Activated T-cell treated with anti-CD3 and anti-CD28 coated beads, Interleukin-2, amount 50 U/mL, for 72 hours (primary cell): Measurements from ENCODE around the gene KDF1. TPM values are rescaled to one million over a fixed set of nuclear protein-coding genes. Genes with fewer than 3 reads are reported as not detected.

Source experiments
- ATAC-seq, 2 donors: fragments of 150-1000 bp; cut with Tn5 transposase; replicated peaks in 1 of 2; 2 replicates each; pipeline ENCODE4 v1.10.0; 2021; ENCODE audit warnings: moderate library complexity in 2 of 2, mild to moderate bottlenecking in 1 of 2
- DNase-seq, 2 donors: peaks; one replicate each; pipeline ENCODE4 v3.0.0; 2021 to 2022; ENCODE audit warnings: mixed read lengths in 1 of 2
- H3K27ac Mint-ChIP-seq: one replicate; pipeline ENCODE4 v1.8.0; 2022; ENCODE audit warnings: mild to moderate bottlenecking, moderate library complexity, mixed read lengths
- H3K27me3 Mint-ChIP-seq: one replicate; pipeline ENCODE4 v1.8.0; 2022; ENCODE audit warnings: low read depth, mixed read lengths
- H3K36me3 Mint-ChIP-seq, 2 donors: one replicate each; pipeline ENCODE4 v1.8.0; 2022; ENCODE audit warnings: mixed read lengths in 2 of 2, mild to moderate bottlenecking in 1 of 2; ENCODE audit not compliant: insufficient read depth in 2 of 2
- H3K4me1 Mint-ChIP-seq: one replicate; pipeline ENCODE4 v1.8.0; 2022; ENCODE audit warnings: low read depth, mixed read lengths
- H3K4me3 Mint-ChIP-seq, 2 donors: one replicate each; pipeline ENCODE4 v1.8.0; 2022; ENCODE audit warnings: mild to moderate bottlenecking in 2 of 2, mixed read lengths in 2 of 2, moderate library complexity in 2 of 2
- H3K9me3 Mint-ChIP-seq, 2 donors: one replicate each; pipeline ENCODE4 v1.8.0; 2022; ENCODE audit warnings: mixed read lengths in 2 of 2
- total RNA-seq, 2 donors: library from RNA; stranded (reverse); gene quantifications; one replicate each; pipeline ENCODE4 v1.2.3, GENCODE V29; 2022

The KDF1 gene
- total RNA-seq, 2 donors from 2014 or later, result 1.1 TPM

- no peak overlapping the region for H3K4me3 Mint-ChIP-seq
- H3K9me3 Mint-ChIP-seq, result no peaks in the 10 kb centered on the region
- no peak for ATAC-seq
- H3K36me3 Mint-ChIP-seq, result peaks cover 8 to 24% of the 10 kb centered on the region in 2 donors
- H3K4me1 Mint-ChIP-seq, result no peaks in the 10 kb centered on the region
- DNase-seq, result no peak
- no peaks in the 10 kb centered on the region for H3K27me3 Mint-ChIP-seq
- peak overlapping the region; percentile 8 for H3K27ac Mint-ChIP-seq
Observed at GRCh38 chr1:26942656-26943055, 17.6 kb downstream of the KDF1 start.

GRCh38 chr1:26941311-26941710, 19.0 kb downstream of the KDF1 start:
- DNase-seq, result no peak
- Mint-ChIP-seq H3K4me3 (no peak overlapping the region), H3K27ac (no peak overlapping the region), H3K27me3 (no peaks in the 10 kb centered on the region), H3K36me3 (peaks cover 8 to 22% of the 10 kb centered on the region in 2 donors), H3K9me3 (no peaks in the 10 kb centered on the region), H3K4me1 (no peaks in the 10 kb centered on the region)
- no peak for ATAC-seq

- Mint-ChIP-seq H3K9me3 (no peaks in the 10 kb centered on the region), H3K4me1 (no peaks in the 10 kb centered on the region), H3K27me3 (no peaks in the 10 kb centered on the region), H3K27ac (no peak overlapping the region), H3K36me3 (peaks cover 2 to 16% of the 10 kb centered on the region in 2 donors), H3K4me3 (no peak overlapping the region)
- no peak for ATAC-seq
- no peak for DNase-seq
Observed at GRCh38 chr1:26938659-26939025, 21.6 kb downstream of the KDF1 start.

GRCh38 chr1:26938004-26938658, 22.1 kb downstream of the KDF1 start:
- H3K36me3 Mint-ChIP-seq, result peaks cover 2 to 15% of the 10 kb centered on the region in 2 donors
- no peak for DNase-seq
- H3K27ac Mint-ChIP-seq, result no peak overlapping the region
- H3K4me1 Mint-ChIP-seq, result no peaks in the 10 kb centered on the region
- no peaks in the 10 kb centered on the region for H3K9me3 Mint-ChIP-seq
- no peak overlapping the region for H3K4me3 Mint-ChIP-seq
- H3K27me3 Mint-ChIP-seq, result no peaks in the 10 kb centered on the region
- no peak for ATAC-seq

- peaks cover 0 to 15% of the 10 kb centered on the region in 2 donors for H3K36me3 Mint-ChIP-seq
- no peak for ATAC-seq
- no peak overlapping the region for H3K4me3 Mint-ChIP-seq
- H3K4me1 Mint-ChIP-seq, result no peaks in the 10 kb centered on the region
- no peaks in the 10 kb centered on the region for H3K9me3 Mint-ChIP-seq
- no peak for DNase-seq
- H3K27ac Mint-ChIP-seq, result no peak overlapping the region
- H3K27me3 Mint-ChIP-seq, result no peaks in the 10 kb centered on the region
Observed at GRCh38 chr1:26936823-26937222, 23.4 kb downstream of the KDF1 start.

GRCh38 chr1:26932531-26932930, 27.7 kb downstream of the KDF1 start:
- Mint-ChIP-seq H3K27ac (no peak overlapping the region), H3K27me3 (no peaks in the 10 kb centered on the region), H3K36me3 (peaks cover 0 to 24% of the 10 kb centered on the region in 2 donors), H3K4me3 (no peak overlapping the region), H3K9me3 (no peaks in the 10 kb centered on the region), H3K4me1 (no peaks in the 10 kb centered on the region)
- no peak for DNase-seq
- ATAC-seq, result no peak

- Mint-ChIP-seq H3K9me3 (no peaks in the 10 kb centered on the region), H3K4me3 (peak overlapping the region; percentile 93), H3K27me3 (no peaks in the 10 kb centered on the region), H3K27ac (peak overlapping the region; percentile 90), H3K4me1 (peaks cover 51% of the 10 kb centered on the region), H3K36me3 (peaks cover 13 to 25% of the 10 kb centered on the region in 2 donors)
- DNase-seq (no peak), ATAC-seq (no peak)
Observed at GRCh38 chr1:26923711-26924110, 36.6 kb downstream of the KDF1 start.

GRCh38 chr1:26922901-26923300, 37.4 kb downstream of the KDF1 start:
- no peak for ATAC-seq
- Mint-ChIP-seq H3K4me1 (peaks cover 51% of the 10 kb centered on the region), H3K27ac (peak overlapping the region; percentile 84), H3K36me3 (peaks cover 13 to 20% of the 10 kb centered on the region in 2 donors), H3K27me3 (no peaks in the 10 kb centered on the region), H3K9me3 (no peaks in the 10 kb centered on the region), H3K4me3 (peak overlapping the region; percentile 93)
- no peak for DNase-seq

GRCh38 chr1:26922431-26922729, 37.9 kb downstream of the KDF1 start:
- Mint-ChIP-seq H3K4me1 (peaks cover 51% of the 10 kb centered on the region), H3K36me3 (peaks cover 13 to 20% of the 10 kb centered on the region in 2 donors), H3K9me3 (no peaks in the 10 kb centered on the region), H3K27ac (peak overlapping the region; percentile 84), H3K4me3 (peak overlapping the region; percentile 93), H3K27me3 (no peaks in the 10 kb centered on the region)
- ATAC-seq (no peak), DNase-seq (no peak)

- Mint-ChIP-seq H3K27ac (peak within 1 kb of the TSS; percentile 84), H3K4me3 (peak within 1 kb of the TSS; percentile 93), H3K9me3 (no peaks in the 10 kb centered on the region), H3K27me3 (no peaks in the 10 kb centered on the region), H3K36me3 (peaks cover 10 to 17% of the 10 kb centered on the region in 2 donors), H3K4me1 (peaks cover 46% of the 10 kb centered on the region)
- DNase-seq, result peak; percentile 97 to 98
- ATAC-seq, result peak; percentile 96
Observed at GRCh38 chr1:26921540-26922430, 38.5 kb downstream of the KDF1 start, which contains the start of gene NUDC. NUDC (plus strand) TSS chr1:26921743; CDS start chr1:26921849, 106 bp downstream.

GRCh38 chr1:26921126-26921539, 39.1 kb downstream of the KDF1 start:
- Mint-ChIP-seq H3K4me3 (peak overlapping the region; percentile 93), H3K9me3 (no peaks in the 10 kb centered on the region), H3K36me3 (peaks cover 9 to 11% of the 10 kb centered on the region in 2 donors), H3K27me3 (no peaks in the 10 kb centered on the region), H3K27ac (peak overlapping the region; percentile 82), H3K4me1 (peaks cover 43% of the 10 kb centered on the region)
- DNase-seq (no peak), ATAC-seq (peak; percentile 51 to 53)

GRCh38 chr1:26915204-26915842, 44.9 kb downstream of the KDF1 start:
- H3K36me3 Mint-ChIP-seq, result no peaks in the 10 kb centered on the region
- no peaks in the 10 kb centered on the region for H3K27me3 Mint-ChIP-seq
- DNase-seq (no peak), ATAC-seq (no peak)
- H3K4me3 Mint-ChIP-seq, result no peak overlapping the region
- no peak overlapping the region for H3K27ac Mint-ChIP-seq
- no peaks in the 10 kb centered on the region for H3K9me3 Mint-ChIP-seq
- peaks cover 8% of the 10 kb centered on the region for H3K4me1 Mint-ChIP-seq
